ENCODE measurements around the gene CCDC127. TPM values are rescaled to one million over a fixed set of nuclear protein-coding genes. Genes with fewer than 3 reads are reported as not detected.

CCDC127 gene
- total and polyA plus RNA-seq, 2 donors (not counting 1 experiment from before 2014, with no cell fraction given) = 1.4 to 8.7 TPM

GRCh38 chr5:184471-184870 is 33.5 kb downstream of the CCDC127 start:
- H3K79me2 ChIP-seq (ENCODE audit: control insufficient read depth, insufficient read depth, low read length) = no peaks in the 10 kb centered on the region
- Mint-ChIP-seq H3K4me3 (no peak overlapping the region), H3K27ac (no peak overlapping the region), H3K27me3 (peaks cover 9% of the 10 kb centered on the region), H3K9me3 (ENCODE audit: insufficient read depth) (no peaks in the 10 kb centered on the region), H3K4me1 (peaks cover 8% of the 10 kb centered on the region)
- 100% methylated on average over 1 of the region's 7 CpGs for WGBS (ENCODE audit: insufficient coverage)
- H3K36me3 ChIP-seq (replicated peaks in 1 of 2; ENCODE audit: control extremely low read depth in 1 of 2, control insufficient read depth in 1 of 2, extremely low read depth in 1 of 2, insufficient read depth in 2 of 2, low read length in 1 of 2) = no peaks in the 10 kb centered on the region
- no peak overlapping the region for H2AFZ ChIP-seq (ENCODE audit: insufficient read depth, low read depth, low read length, poor library complexity, severe bottlenecking)
- no peak overlapping the region for H3K4me3 ChIP-seq (ENCODE audit: control extremely low read depth in 1 of 5, extremely low read depth in 1 of 5, insufficient read depth in 1 of 5, low read depth in 2 of 5, low read length in 4 of 5)
- POLR2A ChIA-PET = no interaction called here
- intact Hi-C loops (cut with micrococcal nuclease) = no loop called here
- DNase-seq (no peak), ATAC-seq (ENCODE audit: low read depth) (no peak)
- no peaks in the 10 kb centered on the region for H3K9me3 ChIP-seq (ENCODE audit: control extremely low read depth in 1 of 3, control insufficient read depth in 2 of 3, insufficient read depth in 1 of 3, low read length in 2 of 3)
- peaks cover 5 to 9% of the 10 kb centered on the region in 2 donors for H3K4me1 ChIP-seq (ENCODE audit: control insufficient read depth in 2 of 2, insufficient read depth in 2 of 2, low read length in 2 of 2)
- H3K4me2 ChIP-seq (replicated peaks; ENCODE audit: low read depth, low read length, poor library complexity, severe bottlenecking) = no peak overlapping the region
- no peaks in the 10 kb centered on the region for H4K20me1 ChIP-seq (ENCODE audit: control insufficient read depth, insufficient read depth, low read length, poor library complexity, severe bottlenecking)
- H3K27me3 ChIP-seq (replicated peaks in 1 of 4; ENCODE audit: control extremely low read depth in 1 of 4, control insufficient read depth in 3 of 4, insufficient read depth in 4 of 4, low read length in 3 of 4) = peaks cover 0 to 8% (median 2%) of the 10 kb centered on the region in 4 experiments
- no peak overlapping the region for H3K27ac ChIP-seq (ENCODE audit: low read length in 2 of 2)
- CTCF ChIA-PET = no interaction called here
- no peak for TF ChIP-seq CTCF (IDR thresholded peaks at IDR 0.05)
- TF ChIP-seq EZH2 (IDR thresholded peaks at IDR 0.05; ENCODE audit: borderline replicate concordance, insufficient read depth, low read depth, low read length, poor library complexity, severe bottlenecking) = no peak
- H3K9ac ChIP-seq (ENCODE audit: low read length) = no peak overlapping the region

GRCh38 chr5:182126-182525 is 35.8 kb downstream of the CCDC127 start:
- intact Hi-C loops (cut with micrococcal nuclease) = no loop called here
- no peaks in the 10 kb centered on the region for H3K79me2 ChIP-seq (ENCODE audit: control insufficient read depth, insufficient read depth, low read length)
- no peaks in the 10 kb centered on the region for H3K4me1 Mint-ChIP-seq
- H3K9ac ChIP-seq (ENCODE audit: low read length) = no peak overlapping the region
- H3K9me3 Mint-ChIP-seq (ENCODE audit: insufficient read depth) = no peaks in the 10 kb centered on the region
- no peak overlapping the region for H3K4me3 Mint-ChIP-seq
- H3K27me3 Mint-ChIP-seq = peaks cover 4% of the 10 kb centered on the region
- peaks cover 0 to 5% (median 0%) of the 10 kb centered on the region in 4 experiments for H3K27me3 ChIP-seq (replicated peaks in 1 of 4; ENCODE audit: control extremely low read depth in 1 of 4, control insufficient read depth in 3 of 4, insufficient read depth in 4 of 4, low read length in 3 of 4)
- H3K9me3 ChIP-seq (ENCODE audit: control extremely low read depth in 1 of 3, control insufficient read depth in 2 of 3, insufficient read depth in 1 of 3, low read length in 2 of 3) = no peaks in the 10 kb centered on the region
- ChIA-PET CTCF (no interaction called here), POLR2A (no interaction called here)
- H3K36me3 ChIP-seq (replicated peaks in 1 of 2; ENCODE audit: control extremely low read depth in 1 of 2, control insufficient read depth in 1 of 2, extremely low read depth in 1 of 2, insufficient read depth in 2 of 2, low read length in 1 of 2) = no peaks in the 10 kb centered on the region
- DNase-seq = no peak
- no peaks in the 10 kb centered on the region for H3K4me1 ChIP-seq (ENCODE audit: control insufficient read depth in 2 of 2, insufficient read depth in 2 of 2, low read length in 2 of 2)
- no peak for ATAC-seq (ENCODE audit: low read depth)
- 96% methylated on average over 9 of the region's 12 CpGs for WGBS (ENCODE audit: insufficient coverage)
- no peak overlapping the region for H2AFZ ChIP-seq (ENCODE audit: insufficient read depth, low read depth, low read length, poor library complexity, severe bottlenecking)
- H4K20me1 ChIP-seq (ENCODE audit: control insufficient read depth, insufficient read depth, low read length, poor library complexity, severe bottlenecking) = no peaks in the 10 kb centered on the region
- H3K27ac ChIP-seq (ENCODE audit: low read length in 2 of 2) = no peak overlapping the region
- TF ChIP-seq EZH2 (IDR thresholded peaks at IDR 0.05; ENCODE audit: borderline replicate concordance, insufficient read depth, low read depth, low read length, poor library complexity, severe bottlenecking) (no peak), CTCF (IDR thresholded peaks at IDR 0.05) (no peak)
- no peak overlapping the region for H3K4me2 ChIP-seq (replicated peaks; ENCODE audit: low read depth, low read length, poor library complexity, severe bottlenecking)
- no peak overlapping the region for H3K27ac Mint-ChIP-seq
- no peak overlapping the region for H3K4me3 ChIP-seq (ENCODE audit: control extremely low read depth in 1 of 5, extremely low read depth in 1 of 5, insufficient read depth in 1 of 5, low read depth in 2 of 5, low read length in 4 of 5)
